HUES64 (cell line): Measurements from ENCODE around the gene ORM2.

Source experiments
- H3K27ac ChIP-seq: 2 replicates; pipeline ENCODE4 v1.7.0; 2013; ENCODE audit warnings: low read depth, low read length, inconsistent platforms
- H3K27me3 ChIP-seq: 2 replicates; pipeline ENCODE4 v1.6.1; 2013; ENCODE audit warnings: mild to moderate bottlenecking, low read length; ENCODE audit not compliant: insufficient read depth
- H3K36me3 ChIP-seq: 2 replicates; pipeline ENCODE4 v1.6.1; 2013; ENCODE audit warnings: mild to moderate bottlenecking, low read length; ENCODE audit not compliant: insufficient read depth
- H3K4me1 ChIP-seq: 2 replicates; pipeline ENCODE4 v1.6.1; 2013; ENCODE audit warnings: mild to moderate bottlenecking, low read length, moderate library complexity; ENCODE audit not compliant: insufficient read depth
- H3K4me3 ChIP-seq: 2 replicates; pipeline ENCODE4 v1.5.1; 2013; ENCODE audit warnings: mild to moderate bottlenecking, low read length, moderate library complexity
- H3K9ac ChIP-seq: 2 replicates; pipeline ENCODE4 v1.6.1; 2013; ENCODE audit warnings: mild to moderate bottlenecking, low read depth, low read length
- H3K9me3 ChIP-seq: 2 replicates; pipeline ENCODE4 v1.6.1; 2013; ENCODE audit warnings: low read depth, low read length; ENCODE audit not compliant: insufficient read depth
- WGBS: fragments of 150-250, 120-280 bp; methylation state at CpG from one replicate; pipeline ENCODE4 v1.1.7; 2013; ENCODE audit warnings: missing lambda C conversion rate; 5-methylcytosine and 5-hydroxymethylcytosine counted together

The ORM2 gene

DNA sequence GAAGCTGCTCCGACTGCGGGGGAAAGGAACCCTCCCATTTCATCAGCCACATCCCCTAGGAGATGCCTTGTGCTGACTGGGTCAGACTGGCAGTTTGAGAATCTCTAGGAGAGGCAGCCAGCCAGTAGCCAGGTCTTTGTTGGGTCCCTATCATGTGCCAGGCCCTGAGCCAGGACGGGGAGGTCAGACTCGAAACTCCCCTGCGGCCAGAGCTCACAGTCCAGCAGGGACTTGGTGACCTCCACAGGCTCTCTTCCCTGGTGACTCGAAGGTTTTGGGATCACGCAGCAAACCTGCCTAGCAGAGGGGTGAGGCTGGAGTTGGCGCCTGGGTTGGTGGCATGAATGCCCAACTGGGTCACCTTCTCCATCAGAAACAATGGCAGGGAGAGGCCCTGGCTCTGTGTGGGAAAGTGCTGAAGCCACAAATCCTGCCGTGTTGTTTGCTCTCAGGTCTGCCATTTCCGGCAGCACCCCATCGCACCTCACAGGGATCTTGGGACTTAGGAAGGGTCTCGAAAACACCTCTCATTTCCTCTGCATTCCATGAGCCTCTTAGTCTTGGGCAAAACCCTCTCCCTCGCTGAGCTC is 21.2 kb upstream of the ORM2 start:
- 0 out of 2 replicates have a peak, but pooled peaks cover 6% of the 10 kb centered on the region for H3K36me3 ChIP-seq
- H3K4me3 ChIP-seq, result no peak overlapping the region
- H3K27ac ChIP-seq, result no peak overlapping the region
- H3K27me3 ChIP-seq, result no peaks in the 10 kb centered on the region
- WGBS, result 95% methylated on average over 13 of the region's 13 CpGs
- no peak overlapping the region for H3K9ac ChIP-seq
- no peaks in the 10 kb centered on the region for H3K4me1 ChIP-seq
- H3K9me3 ChIP-seq, result no peaks in the 10 kb centered on the region

GRCh38 chr9:114309096-114309495 is 20.6 kb upstream of the ORM2 start:
- H3K36me3 ChIP-seq, result 0 out of 2 replicates have a peak, but pooled peaks cover 6% of the 10 kb centered on the region
- H3K27me3 ChIP-seq, result no peaks in the 10 kb centered on the region
- H3K27ac ChIP-seq, result no peak overlapping the region
- no peaks in the 10 kb centered on the region for H3K9me3 ChIP-seq
- 92% methylated on average over 13 of the region's 13 CpGs for WGBS
- H3K4me3 ChIP-seq, result no peak overlapping the region
- H3K4me1 ChIP-seq, result no peaks in the 10 kb centered on the region
- no peak overlapping the region for H3K9ac ChIP-seq

DNA sequence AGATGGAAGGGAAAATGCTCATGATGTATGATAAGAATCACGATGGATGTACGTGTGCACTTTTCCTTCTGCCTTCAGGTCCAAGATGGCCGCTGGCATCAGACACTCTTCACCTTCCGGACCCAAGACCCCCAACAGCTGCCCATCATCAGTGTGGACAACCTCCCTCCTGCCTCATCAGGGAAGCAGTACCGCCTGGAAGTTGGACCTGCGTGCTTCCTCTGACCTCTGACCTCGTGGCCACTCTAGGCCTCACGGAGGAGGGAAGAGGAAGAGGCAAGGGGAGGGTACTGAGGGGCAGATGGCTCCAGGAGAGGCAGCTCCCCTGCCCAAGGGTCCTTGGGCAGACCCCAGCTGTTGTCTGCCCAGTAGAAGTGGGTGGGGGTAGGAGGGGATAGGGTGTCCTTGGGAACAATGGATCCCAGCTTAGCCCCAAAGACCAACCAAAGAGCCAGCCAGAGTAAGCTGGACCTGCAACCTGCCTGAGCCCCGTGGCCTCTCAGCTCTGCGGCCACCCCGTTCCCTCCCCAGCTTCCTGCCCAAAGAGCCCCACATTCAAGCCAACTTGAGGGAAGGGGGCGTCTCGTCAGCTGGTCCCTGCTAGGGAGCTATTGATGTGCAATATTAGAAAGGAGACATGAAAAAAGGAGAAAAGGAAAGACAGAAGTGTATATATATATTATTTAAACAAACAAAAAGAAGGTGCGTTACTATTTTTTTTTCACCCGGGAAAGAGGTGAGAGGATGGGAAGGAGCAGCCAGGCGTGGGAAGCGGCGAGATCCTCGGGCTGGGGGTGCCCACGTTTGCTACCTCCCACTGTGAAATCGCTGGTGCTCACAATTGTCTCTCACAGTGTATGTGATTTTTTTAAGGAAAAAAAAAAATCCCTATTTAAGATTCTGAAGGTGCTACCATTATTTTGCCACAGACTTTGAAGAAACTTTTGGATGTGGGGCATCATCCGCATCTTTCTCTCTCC is 18.9 kb upstream of the ORM2 start:
- Histone ChIP-seq H3K27ac (no peak overlapping the region), H3K4me1 (no peaks in the 10 kb centered on the region), H3K4me3 (no peak overlapping the region), H3K9ac (no peak overlapping the region), H3K36me3 (0 out of 2 replicates have a peak, but pooled peaks cover 6% of the 10 kb centered on the region), H3K27me3 (no peaks in the 10 kb centered on the region), H3K9me3 (no peaks in the 10 kb centered on the region)
- WGBS, result 88% methylated on average over 20 of the region's 22 CpGs

DNA sequence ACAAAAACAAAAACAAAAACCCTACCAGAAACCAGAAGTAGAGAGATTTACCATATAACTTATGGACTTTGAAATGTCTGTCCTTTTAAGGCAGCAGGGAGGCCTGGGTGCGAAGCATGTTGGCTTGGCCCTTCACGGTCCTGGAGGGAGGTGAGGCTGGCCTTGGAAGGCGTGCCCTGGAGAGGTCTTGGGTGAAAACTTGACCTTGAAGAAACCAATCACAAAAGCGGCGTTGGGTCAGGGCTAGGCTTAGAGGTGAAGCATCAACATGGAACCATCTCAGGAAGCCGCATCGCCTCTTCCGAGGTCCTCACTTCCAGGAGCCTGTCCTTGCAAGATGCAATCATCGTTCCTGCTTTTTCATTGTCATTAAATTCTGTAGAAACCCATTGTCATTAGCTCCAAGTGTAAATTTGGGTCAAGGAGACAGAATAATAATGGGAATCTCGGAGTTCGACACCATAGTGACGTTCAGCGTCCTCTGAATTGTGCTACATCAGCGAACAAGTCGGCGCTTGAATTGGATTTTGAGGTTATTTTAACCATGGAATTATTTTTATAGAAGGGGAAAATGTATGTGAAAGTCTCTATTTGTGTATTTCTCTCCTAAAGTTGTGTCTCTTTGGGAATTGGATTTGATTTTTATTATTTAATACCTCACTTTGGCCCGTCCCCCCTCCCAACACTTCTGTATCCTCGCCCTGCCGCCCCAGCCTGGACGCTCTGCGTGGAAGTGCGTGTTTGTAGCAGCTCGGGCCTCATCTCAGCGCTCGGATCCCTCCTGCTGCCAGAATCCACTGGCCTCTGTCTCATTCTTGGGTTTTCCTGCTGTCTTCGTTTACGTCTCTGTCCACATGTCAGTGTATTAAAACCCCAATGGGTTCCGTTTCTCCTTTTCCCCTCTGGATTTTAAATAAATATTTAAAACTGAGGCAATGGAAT is 17.8 kb upstream of the ORM2 start:
- Histone ChIP-seq H3K36me3 (0 out of 2 replicates have a peak, but pooled peaks cover 6% of the 10 kb centered on the region), H3K9me3 (no peaks in the 10 kb centered on the region), H3K9ac (no peak overlapping the region), H3K27me3 (no peaks in the 10 kb centered on the region), H3K4me1 (no peaks in the 10 kb centered on the region), H3K27ac (no peak overlapping the region), H3K4me3 (no peak overlapping the region)
- whole genome bisulfite sequencing, result 95% methylated on average over 28 of the region's 28 CpGs

DNA sequence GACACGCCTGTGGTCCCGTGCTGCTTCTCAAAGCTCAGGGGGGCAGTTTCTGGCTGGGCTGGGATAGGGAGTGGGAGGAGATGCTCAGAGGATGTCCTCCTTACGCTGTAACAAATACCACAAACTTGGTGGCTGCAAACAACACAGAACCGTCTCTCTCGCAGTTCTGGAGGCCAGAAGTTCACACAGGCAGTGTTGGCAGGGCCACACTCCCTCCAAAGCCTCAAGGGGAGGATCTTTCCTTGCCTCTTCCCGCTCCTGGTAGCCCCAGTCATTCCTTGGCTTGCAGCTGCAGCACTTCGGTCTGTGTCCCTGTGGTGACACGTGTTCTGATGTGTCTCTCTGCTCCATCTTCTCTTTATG is 17.2 kb upstream of the ORM2 start:
- H3K4me3 ChIP-seq, result no peak overlapping the region
- no peaks in the 10 kb centered on the region for H3K4me1 ChIP-seq
- H3K36me3 ChIP-seq, result 0 out of 2 replicates have a peak, but pooled peaks cover 6% of the 10 kb centered on the region
- H3K9me3 ChIP-seq, result no peaks in the 10 kb centered on the region
- no peak overlapping the region for H3K9ac ChIP-seq
- 90% methylated on average over 8 of the region's 8 CpGs for WGBS
- no peaks in the 10 kb centered on the region for H3K27me3 ChIP-seq
- no peak overlapping the region for H3K27ac ChIP-seq

GRCh38 chr9:114313186-114313585 is 16.5 kb upstream of the ORM2 start:
- no peaks in the 10 kb centered on the region for H3K9me3 ChIP-seq
- H3K4me3 ChIP-seq, result no peak overlapping the region
- no peak overlapping the region for H3K27ac ChIP-seq
- H3K4me1 ChIP-seq, result no peaks in the 10 kb centered on the region
- 0 out of 2 replicates have a peak, but pooled peaks cover 6% of the 10 kb centered on the region for H3K36me3 ChIP-seq
- H3K9ac ChIP-seq, result no peak overlapping the region
- WGBS, result 95% methylated on average over 8 of the region's 8 CpGs
- H3K27me3 ChIP-seq, result no peaks in the 10 kb centered on the region

DNA sequence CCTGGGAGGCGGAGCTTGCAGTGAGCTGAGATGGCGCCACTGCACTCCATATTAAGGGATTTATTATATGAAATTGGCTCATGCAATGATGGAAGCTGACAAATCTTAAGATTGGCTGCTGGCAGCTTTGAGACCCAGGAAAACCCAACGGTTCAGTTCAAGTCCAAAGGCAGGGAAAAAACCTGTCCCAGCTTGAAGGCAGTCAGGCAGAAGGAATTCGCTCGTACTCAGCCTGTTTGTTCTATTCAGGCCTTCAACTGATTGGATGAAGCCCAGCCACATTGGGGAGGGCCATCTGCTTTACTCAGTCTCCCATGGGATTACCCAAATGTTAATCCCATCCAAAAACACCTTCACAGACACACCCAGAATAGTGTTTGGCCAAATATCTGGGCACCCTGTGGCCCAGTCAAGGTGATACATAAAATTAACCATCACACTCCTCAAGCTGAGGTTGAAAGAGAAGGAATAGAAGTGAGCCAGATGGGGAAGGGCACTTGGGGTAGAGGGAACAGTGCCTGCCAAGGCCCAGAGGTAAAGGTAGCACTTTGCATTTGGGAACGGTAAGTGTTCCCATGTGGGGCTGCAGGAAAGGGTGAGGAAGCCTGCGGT is 15.3 kb upstream of the ORM2 start:
- Histone ChIP-seq H3K27me3 (no peaks in the 10 kb centered on the region), H3K4me1 (no peaks in the 10 kb centered on the region), H3K9ac (no peak overlapping the region), H3K27ac (no peak overlapping the region), H3K4me3 (no peak overlapping the region), H3K9me3 (no peaks in the 10 kb centered on the region), H3K36me3 (no peaks in the 10 kb centered on the region)
- WGBS, result 89% methylated on average over 7 of the region's 7 CpGs

DNA sequence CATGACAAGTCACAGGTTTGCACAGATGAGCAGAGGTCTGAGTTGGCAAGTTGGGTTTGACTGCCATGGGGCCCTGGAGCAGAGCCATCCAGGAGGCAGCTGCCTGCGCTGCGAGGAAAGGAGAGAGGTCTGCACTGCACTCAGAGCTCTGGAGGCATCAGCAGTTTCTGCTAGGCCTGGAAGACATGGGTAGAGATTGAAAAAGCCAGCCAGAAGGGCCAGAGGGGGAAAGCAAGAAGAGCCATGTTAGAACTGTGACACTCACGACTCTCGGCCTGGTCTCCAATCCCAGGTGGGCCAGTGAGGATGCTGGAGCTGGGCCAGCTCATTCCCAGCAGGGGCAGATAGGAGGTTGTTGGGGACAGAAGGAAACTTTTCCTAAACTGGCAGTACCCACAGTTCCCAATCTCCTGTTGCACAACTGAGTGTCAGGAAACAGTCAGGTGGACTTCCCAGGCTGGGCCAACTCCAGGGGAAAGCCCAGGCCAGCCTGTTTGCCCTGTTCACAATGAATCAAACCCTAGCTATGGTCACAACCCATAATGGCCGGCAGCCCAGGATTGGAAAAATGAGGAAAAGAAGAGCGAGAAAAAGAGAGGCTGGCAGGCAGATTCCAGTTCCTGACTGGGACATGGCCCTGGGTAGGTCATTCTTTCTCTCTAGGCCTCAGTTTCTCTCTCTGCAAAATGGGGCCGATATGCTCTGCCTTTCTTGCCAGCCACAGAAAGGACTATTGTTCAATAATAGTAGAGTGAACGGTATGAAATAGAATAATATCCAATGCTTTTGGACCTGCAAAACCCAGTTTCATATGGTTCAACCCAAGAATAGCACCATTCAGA is 14.6 kb upstream of the ORM2 start:
- Histone ChIP-seq H3K4me1 (no peaks in the 10 kb centered on the region), H3K9ac (no peak overlapping the region), H3K27ac (no peak overlapping the region), H3K36me3 (no peaks in the 10 kb centered on the region), H3K27me3 (no peaks in the 10 kb centered on the region), H3K9me3 (no peaks in the 10 kb centered on the region), H3K4me3 (no peak overlapping the region)
- WGBS, result 95% methylated on average over 8 of the region's 8 CpGs

GRCh38 chr9:114315723-114316363 is 13.8 kb upstream of the ORM2 start:
- H3K9ac ChIP-seq, result no peak overlapping the region
- WGBS, result 97% methylated on average over 5 of the region's 8 CpGs
- no peak overlapping the region for H3K4me3 ChIP-seq
- H3K4me1 ChIP-seq, result no peaks in the 10 kb centered on the region
- H3K27me3 ChIP-seq, result no peaks in the 10 kb centered on the region
- no peaks in the 10 kb centered on the region for H3K9me3 ChIP-seq
- H3K27ac ChIP-seq, result no peak overlapping the region
- no peaks in the 10 kb centered on the region for H3K36me3 ChIP-seq
